ENCODE measurements around the gene CWC27.

The CWC27 gene

DNA sequence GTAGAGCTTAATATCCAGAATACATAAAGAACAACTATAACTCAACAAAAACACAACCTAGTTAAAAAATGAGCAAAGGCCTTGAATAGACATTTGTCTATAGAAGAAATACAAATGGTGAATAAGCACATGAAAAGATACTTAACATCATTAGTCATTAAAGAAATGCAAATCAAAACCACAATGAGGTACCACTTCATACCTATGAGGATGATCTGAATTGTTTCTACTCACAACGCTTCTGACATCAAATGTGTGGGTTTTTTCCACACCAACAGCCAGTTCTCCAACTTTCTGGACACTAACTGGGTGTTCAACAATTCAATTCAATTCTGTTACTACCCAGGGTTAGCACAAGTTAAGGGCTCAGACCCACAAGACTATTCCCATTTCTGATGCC, 22.3 kb upstream of the CWC27 start:
- TF ChIP-seq, protein P1, sequence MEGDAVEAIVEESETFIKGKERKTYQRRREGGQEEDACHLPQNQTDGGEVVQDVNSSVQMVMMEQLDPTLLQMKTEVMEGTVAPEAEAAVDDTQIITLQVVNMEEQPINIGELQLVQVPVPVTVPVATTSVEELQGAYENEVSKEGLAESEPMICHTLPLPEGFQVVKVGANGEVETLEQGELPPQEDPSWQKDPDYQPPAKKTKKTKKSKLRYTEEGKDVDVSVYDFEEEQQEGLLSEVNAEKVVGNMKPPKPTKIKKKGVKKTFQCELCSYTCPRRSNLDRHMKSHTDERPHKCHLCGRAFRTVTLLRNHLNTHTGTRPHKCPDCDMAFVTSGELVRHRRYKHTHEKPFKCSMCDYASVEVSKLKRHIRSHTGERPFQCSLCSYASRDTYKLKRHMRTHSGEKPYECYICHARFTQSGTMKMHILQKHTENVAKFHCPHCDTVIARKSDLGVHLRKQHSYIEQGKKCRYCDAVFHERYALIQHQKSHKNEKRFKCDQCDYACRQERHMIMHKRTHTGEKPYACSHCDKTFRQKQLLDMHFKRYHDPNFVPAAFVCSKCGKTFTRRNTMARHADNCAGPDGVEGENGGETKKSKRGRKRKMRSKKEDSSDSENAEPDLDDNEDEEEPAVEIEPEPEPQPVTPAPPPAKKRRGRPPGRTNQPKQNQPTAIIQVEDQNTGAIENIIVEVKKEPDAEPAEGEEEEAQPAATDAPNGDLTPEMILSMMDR (IDR thresholded peaks at IDR 0.05; ENCODE audit: insufficient read depth, low read depth, low read length, missing control alignments) = no peak
- no peak for DNase-seq (ENCODE audit: low read depth)
- H3K4me3 ChIP-seq (ENCODE audit: low read depth, low read length) = no peak overlapping the region

DNA sequence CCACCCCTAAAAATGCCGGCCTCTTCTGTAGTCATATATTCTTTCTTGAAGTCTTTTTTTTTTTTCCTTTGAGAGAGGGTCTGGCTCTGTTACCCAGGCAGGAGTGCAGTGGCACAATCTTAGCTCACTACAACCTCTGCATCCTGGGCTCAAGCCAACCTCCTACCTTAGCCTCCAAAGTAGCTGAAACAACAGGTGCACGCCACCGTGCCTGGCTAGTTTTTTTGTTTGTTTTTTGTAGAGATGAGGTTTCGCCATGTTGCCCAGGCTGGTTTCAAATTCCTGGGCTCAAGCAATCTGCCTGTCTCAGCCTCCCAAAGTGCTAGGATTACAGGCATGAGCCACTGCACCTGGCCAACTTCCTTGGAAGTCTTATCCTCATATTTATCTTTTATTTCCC, 19.3 kb upstream of the CWC27 start:
- no peak for DNase-seq (ENCODE audit: low read depth)
- no peak overlapping the region for H3K4me3 ChIP-seq (ENCODE audit: low read depth, low read length)
- TF ChIP-seq, protein P1 (IDR thresholded peaks at IDR 0.05; ENCODE audit: insufficient read depth, low read depth, low read length, missing control alignments) = no peak

DNA sequence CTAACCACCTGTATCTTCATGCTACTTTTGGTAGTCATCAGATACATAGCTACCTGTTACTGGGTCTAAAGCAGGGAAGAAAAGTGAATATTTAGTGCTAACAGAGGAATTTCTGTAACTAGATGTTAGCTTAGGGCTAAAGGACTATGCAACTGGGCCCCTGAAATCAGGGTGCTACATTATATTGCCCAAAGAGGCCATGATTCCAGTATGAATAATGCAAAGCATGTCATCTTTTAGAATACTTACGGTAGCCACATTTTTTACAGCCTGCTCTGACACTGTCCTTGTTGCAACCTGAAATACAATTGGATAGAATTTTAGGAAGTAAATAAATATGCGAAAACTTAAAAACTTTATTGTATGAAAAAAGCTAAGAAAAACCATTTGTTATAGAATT, 14.7 kb upstream of the CWC27 start:
- TF ChIP-seq, protein P1 (IDR thresholded peaks at IDR 0.05; ENCODE audit: insufficient read depth, low read depth, low read length, missing control alignments) = no peak
- H3K4me3 ChIP-seq (ENCODE audit: low read depth, low read length) = no peak overlapping the region
- no peak for DNase-seq (ENCODE audit: low read depth)

DNA sequence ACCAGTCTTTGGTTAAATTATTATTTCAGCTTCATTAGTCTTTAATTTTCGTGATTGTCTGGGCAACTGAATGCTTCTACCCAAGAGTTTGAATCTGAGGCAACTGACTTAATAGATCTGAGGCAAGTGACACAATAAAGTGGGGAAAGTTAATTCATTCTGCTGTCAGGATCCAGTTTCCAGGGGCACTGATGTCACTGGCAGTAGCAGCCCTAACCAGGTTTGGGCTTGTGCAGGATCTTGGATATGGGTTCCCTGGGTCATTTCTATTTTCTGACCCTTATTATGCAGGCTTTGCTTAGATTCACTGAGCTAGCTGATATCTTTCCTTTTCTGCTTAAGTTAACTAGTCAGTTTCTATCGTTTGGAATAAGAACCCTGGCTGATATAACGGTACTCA, 9.8 kb upstream of the CWC27 start:
- TF ChIP-seq, protein P1 (IDR thresholded peaks at IDR 0.05; ENCODE audit: insufficient read depth, low read depth, low read length, missing control alignments) = no peak
- DNase-seq (ENCODE audit: low read depth) = no peak
- no peak overlapping the region for H3K4me3 ChIP-seq (ENCODE audit: low read depth, low read length)

DNA sequence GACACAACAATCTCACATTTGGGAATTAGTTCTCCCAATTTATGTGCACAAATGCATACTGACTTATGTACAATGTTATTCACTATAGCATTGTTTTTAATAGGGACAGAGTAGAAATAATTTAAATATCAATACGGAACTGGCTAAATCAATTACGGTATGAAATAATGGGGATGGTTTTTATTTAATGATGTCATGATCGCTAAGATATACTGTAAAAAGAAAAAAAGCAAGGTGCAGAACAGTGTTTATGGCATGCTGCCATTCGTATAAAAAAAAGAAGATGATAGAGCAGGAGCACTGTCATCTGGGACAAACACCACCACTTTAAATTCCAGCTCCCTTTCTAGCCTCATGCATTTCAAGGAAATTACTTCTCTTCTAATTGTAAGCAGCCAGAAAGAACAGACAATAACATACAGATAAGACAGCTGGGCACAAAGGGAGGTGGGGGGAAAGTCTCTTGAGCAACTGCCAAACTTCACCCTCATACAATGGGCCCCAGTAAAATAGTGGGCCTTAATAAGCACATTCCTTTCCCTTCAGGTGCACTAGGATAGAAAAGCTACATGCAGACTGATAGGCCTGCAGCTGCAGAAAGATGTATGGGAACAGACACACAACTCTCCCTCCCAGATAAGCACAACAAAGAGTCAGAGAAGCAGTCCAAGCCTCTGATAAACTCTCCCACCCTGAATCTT, 8.6 kb upstream of the CWC27 start:
- DNase-seq (ENCODE audit: low read depth) = no peak
- TF ChIP-seq, protein P1 (IDR thresholded peaks at IDR 0.05; ENCODE audit: insufficient read depth, low read depth, low read length, missing control alignments) = no peak
- H3K4me3 ChIP-seq (ENCODE audit: low read depth, low read length) = no peak overlapping the region

DNA sequence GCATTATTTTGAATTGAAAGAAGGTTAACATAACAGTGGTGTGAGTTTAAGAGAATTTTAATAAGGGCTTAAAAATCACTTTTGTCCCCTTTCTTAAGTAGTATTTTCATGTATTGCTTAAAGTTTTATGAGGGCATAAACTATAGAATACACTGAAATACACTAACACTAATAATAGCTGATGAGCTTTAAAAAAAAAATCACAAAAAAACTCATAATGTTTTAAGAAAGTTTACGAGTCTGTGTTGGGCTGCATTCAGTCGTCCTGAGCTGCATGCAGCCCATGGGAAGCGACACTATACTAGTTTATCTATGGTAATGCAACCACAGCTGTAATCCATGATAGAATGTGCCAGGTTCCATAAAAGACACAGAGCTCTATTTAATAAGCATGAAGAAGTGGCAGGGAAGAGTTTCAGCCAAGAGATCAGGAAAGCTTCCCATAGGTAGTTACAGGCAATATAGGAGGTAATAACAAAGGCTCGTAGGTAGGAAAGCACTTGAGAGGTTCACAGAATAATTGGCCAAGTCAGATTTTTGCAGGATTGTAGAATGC, 4.7 kb upstream of the CWC27 start:
- no peak overlapping the region for H3K4me3 ChIP-seq (ENCODE audit: low read depth, low read length)
- TF ChIP-seq, protein P1 (IDR thresholded peaks at IDR 0.05; ENCODE audit: insufficient read depth, low read depth, low read length, missing control alignments) = no peak
- DNase-seq (ENCODE audit: low read depth) = no peak

All from GM12865 (cell line).